Nucleus accumbens (tissue), 56 donors: ENCODE data around the gene NPAS3.
A peak's percentile ranks its signal among the peaks of the same experiment; 100 is the strongest.

Source experiments
- DNase-seq, 56 donors: peaks; one replicate each; lab custom pipeline; 2025; lab: John Stamatoyannopoulos, UW

NPAS3 gene

DNA sequence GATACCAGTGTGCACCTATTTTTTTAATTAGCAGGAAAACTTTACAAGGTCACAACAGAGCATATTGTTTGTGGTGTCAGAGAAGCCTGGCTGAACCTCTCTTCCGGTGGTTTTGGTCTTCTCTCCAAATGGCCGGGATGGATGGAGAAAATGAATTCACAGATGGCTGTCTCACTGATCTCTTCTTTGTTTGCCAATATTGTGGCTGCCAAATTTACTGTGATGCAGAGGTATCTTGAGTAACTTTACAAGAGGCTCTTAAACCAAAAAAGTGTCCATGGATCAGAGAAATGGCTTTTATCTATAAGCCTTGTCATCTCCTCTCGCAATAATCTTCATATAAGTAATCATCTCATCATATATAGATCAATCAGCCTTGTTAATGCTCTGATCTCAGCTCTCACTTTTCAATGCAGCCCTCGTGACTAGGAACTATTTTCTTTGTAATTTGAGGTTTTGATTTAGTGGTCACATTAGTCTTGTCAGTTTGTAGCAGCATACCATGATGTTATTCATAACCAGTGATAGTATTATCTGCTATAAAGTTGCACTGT, 704.1 kb downstream of the NPAS3 start:
- no peak for DNase-seq

DNA sequence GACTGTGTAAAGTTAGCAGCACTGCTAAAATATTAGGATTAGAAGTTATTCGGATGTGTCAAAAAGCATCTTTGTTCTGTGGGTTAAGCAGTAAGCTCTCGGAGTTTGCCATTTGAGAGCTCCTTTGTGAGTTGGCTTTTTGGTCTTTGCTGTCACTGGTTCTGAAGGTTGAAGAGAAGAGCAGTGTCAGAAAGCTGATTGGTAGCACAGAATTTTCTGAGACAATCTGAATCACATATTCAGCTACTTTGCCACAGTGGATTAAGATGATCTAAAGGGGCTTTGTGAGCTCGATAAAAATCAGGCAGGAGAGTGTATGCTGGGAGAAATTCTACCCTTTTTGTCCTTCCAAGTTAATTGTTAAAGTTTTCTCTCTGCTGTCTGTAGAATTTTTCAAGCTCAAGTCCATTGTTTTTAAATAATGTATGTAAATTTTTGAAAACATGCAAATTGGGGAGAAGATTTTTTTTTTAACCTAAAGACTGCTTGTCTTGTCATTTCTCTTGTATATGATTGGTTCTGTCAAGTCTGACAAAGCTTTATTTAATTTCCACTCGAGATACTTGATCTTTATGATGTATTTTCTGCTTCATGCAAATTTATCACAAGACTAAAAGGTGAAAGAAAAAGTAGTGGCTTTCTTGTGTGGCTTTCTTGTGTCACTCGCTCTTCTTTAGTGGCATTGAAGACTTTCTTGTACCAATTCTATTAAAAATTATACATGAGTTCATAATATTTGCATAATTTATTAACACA, 704.9 kb downstream of the NPAS3 start:
- no peak for DNase-seq

- DNase-seq, result no peak
Observed at GRCh38 chr14:33646692-33647260, 708.1 kb downstream of the NPAS3 start.

GRCh38 chr14:33647385-33647786, 708.7 kb downstream of the NPAS3 start:
- DNase-seq, result no peak

- no peak for DNase-seq
Observed at GRCh38 chr14:33650430-33650829, 711.8 kb downstream of the NPAS3 start.

DNA sequence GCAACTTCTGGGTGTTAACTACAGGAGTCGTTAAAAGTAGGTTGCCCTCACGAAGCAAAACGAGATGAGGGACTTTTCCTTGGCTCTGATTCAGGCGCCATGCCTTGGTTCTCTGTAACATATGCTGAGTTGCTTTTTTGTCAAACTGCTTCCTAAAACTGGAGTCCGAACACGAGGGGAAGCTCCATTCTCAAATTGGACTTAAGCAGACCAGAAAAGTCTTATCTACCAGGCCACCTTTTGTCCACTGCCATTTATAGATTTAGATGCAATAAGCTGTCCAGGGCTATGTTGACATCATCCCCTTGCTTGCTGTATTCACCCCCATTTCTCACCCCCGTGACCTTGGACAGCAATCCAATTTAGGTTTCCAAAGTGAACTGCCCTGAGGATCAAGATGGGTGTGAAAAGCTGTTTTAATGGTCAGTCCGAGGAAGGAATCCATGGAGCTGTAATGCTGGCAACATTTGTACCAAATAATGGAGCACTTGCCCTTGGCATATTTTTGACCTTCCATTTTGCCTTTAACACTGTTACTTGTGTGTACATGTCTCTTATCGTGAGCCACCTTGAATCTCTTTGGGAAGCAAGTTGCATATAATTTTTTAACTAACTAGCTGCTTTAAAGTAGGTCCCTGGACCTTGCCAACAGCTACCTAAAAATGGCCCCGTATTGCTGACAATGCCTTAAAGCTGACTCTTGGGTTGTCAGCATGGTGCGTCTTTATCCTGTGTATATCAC, 714.1 kb downstream of the NPAS3 start:
- no peak for DNase-seq

- no peak for DNase-seq
Observed at GRCh38 chr14:33653308-33653695, 714.6 kb downstream of the NPAS3 start.

- DNase-seq, result no peak
Observed at GRCh38 chr14:33655421-33655820, 716.7 kb downstream of the NPAS3 start.

GRCh38 chr14:33657476-33657875, 718.8 kb downstream of the NPAS3 start:
- DNase-seq, result no peak

DNA sequence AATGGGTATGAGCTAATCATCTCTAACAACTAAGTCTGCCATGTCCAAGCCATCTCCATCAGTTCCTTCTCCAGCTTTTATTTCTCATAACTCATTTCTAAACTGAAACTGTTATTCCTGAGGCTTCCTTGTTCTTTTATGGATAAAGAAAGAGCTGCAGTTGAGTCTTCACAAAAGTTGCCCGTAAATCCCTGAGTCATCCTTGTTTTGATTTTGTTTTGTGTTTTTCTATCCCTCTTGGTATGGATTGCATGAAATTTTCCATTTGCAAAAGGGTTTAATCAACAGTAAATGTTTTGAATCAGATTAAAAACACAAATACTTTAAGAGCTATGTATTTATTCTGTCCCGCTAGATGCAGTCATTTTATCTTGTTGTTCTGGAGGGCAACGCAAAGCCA, 721.6 kb downstream of the NPAS3 start:
- DNase-seq, result no peak

DNA sequence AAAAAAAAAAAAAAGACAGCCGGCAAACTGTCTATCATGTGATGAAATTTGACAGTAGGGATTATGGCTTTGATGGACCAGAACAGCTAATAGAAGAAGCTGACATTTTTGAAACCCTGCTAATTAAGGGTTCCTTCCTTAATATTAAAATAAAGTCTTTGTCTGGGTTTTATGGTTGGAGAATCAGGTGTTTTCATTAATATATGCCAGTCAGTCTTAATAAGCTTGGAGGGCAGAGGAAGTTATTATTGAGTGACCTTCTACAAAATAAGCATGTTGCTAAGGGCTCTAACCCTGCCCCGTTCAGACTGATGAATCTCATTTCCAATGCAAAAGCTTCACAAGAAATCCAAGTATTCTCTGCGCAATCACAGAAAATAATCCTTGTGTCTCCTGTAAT, 722.4 kb downstream of the NPAS3 start:
- DNase-seq, result no peak

DNA sequence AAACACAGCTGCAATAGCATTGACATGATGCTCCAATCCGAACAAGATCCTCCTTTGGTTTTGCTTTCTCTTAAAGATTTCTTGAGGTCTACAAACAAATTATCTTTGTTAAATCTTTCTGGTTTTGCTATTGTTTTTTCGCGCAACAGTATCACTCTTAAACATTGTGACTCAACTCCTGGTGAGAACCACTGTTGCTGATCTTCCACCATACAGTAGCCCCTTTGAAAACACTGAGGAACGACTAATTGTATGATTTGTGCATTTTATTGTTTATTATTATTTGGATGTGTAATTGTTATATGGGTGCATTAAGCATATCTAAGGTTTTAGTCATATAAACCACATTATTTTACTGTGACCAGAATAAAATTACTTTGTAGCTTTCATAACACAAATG, 729.4 kb downstream of the NPAS3 start:
- DNase-seq, result no peak

DNA sequence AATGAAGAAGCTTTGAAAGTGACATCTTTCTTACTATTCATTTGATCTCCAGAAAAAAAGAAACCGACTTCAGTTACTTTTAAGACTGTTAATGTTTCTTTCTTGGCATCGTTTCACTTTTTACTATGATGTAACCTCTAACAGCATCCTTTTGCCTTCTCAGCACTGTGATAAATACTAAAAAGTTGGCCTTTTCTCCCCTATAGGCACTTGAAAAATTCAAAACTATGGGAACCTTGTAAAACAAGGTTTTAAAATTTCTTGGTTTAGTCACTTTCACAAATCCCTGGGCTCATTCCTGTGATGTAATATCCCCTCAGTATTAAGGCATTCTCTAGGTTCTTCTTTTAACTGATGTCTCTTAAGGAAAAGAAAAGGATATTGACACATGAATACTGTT, 730.4 kb downstream of the NPAS3 start:
- no peak for DNase-seq

- DNase-seq, result no peak
Observed at GRCh38 chr14:33670235-33670634, 731.6 kb downstream of the NPAS3 start.

DNA sequence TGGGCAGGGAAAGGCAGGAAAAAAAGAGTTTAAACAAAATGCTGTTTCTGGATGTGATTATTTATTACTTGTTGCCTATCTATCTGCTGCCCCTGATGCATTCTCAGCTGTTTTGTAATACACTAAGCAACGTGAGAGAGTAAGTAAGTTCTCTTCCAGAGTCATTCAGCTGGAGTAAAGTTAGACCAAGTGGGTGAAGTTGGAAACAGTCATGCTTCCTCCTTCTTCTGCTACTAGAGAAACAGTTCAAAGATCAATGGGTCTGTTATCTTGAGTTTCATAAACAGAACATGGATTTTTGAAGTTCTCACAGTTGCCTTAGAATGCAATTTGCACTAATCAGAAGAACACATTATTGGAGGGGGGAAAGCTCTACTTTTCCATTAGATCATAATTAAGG, 732.9 kb downstream of the NPAS3 start:
- DNase-seq, result no peak

DNA sequence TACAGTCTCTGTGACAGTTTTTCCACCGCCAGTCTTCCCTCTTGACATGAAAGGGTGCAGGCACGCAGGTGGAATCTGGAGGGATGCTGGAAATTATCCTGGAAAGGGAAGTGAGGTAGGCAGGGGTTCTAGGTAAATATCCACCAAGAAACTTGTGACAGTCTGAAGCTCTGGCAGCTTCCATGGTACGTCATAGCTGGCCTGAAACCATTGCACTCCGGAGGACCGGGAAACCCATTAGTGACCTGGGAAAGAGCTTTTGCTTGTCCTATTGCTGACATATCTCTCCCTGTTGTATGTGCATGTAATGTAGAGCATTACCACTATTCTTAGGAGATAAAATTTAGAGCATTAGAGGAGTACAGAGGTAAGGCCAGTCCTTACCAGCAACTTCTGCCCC, 736.2 kb downstream of the NPAS3 start:
- peak in 2 of 56 donors; percentile 3 to 9 for DNase-seq

DNA sequence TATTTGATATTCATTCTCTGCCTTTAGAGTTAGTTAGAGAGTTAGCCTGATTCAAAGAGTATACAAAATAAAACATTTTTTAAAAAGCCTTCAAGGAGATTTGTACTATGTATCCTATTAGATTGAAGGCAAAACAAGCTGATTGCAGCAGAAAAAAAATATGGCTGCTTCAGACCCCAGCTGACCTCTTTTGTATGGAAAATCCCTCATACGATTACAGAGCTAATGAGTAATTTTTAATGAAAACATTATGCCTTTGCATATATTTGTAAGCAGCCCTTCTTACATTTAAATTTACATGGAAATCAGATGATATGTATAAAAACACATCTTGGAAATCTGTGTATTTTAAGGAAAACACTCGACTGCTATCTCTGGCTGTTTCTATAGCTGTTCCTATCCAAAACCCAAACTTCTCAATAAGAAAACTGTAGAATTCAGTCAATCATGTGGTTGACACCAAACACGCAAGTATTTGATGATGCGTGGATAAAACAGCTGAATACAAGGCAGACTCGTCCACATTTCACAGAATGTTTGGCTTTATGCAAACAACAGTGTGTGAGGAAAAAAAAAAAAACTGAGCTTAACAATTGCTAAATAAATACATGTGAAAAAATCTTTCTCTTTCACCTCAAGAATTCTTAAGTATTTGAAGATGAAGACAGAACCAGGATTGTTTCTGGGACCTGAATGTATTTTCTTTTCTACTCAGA, 736.9 kb downstream of the NPAS3 start:
- no peak for DNase-seq

GRCh38 chr14:33676135-33676566, 737.5 kb downstream of the NPAS3 start:
- peak in 42 of 56 donors; percentile 7 to 71 (median 31) for DNase-seq

GRCh38 chr14:33676891-33677290, 738.2 kb downstream of the NPAS3 start:
- DNase-seq, result no peak

DNA sequence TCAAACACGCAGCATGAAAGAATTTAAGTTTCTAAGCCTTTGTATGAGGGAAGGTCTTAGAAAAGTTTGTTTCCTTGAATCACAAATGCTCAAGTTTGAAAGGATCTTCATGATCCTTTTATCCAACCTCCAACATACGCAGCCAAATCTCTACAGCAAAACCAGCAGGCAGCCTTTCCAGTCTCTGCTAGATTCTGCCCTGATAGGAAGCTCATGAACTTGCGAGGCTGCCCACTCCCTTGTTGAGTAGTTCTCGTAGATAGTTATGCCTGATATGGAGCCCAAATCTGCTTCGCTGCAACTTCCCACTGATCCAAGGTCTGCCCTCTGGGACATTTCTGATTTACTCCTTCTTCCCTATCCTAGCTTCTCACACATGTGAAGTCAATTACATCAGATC, 739.3 kb downstream of the NPAS3 start:
- no peak for DNase-seq

GRCh38 chr14:33679025-33679424, 740.3 kb downstream of the NPAS3 start:
- DNase-seq, result no peak
